ENCODE data around the gene BCL3. TPM values are rescaled to one million over a fixed set of nuclear protein-coding genes. Genes with fewer than 3 reads are reported as not detected.

The BCL3 gene
- total and polyA plus RNA-seq, 2 of the 13 experiments (the other 11 are each of a cell fraction or from before 2014, with no cell fraction given), result 2.3 to 4.0 TPM

DNA sequence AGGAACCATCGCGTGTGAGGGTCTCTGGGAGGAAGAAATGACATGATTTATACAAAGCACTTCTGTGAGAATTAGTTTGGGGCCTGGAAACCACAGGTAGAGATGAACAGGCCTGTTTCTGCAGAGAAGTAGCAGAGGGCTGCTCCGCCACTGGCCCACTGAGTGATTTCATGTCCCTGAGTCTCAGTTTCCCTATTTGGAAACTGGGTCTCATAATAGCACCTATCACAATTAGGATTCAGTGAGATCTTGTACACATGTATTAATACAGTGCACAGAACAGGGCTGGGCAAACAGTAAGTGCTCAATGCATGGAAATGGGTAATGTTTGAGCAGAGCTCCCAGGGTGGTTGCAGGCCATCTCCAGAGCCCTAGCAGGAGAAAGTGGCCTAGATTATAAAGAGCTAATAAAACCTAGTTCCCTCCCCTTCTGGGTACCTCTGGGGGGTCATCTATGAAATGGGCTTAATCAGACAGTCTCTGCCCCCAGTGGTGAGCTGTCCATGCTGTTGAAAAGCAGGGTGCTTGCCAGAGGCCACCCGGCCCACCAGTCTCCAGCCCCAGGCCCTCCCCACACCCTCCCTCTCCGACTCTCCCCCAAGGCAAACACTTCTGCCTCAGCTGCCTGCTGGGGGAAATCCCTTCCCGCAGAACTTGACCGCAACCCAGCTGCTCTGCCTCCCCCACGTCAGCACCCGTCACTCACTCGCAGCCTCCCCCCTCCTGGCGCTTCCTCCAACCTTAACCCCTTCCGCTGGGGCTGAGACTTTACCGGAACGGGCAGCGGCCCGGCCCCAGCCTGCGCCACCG, 4.5 kb downstream of the BCL3 start (continued):
- TF ChIP-seq, protein P1, sequence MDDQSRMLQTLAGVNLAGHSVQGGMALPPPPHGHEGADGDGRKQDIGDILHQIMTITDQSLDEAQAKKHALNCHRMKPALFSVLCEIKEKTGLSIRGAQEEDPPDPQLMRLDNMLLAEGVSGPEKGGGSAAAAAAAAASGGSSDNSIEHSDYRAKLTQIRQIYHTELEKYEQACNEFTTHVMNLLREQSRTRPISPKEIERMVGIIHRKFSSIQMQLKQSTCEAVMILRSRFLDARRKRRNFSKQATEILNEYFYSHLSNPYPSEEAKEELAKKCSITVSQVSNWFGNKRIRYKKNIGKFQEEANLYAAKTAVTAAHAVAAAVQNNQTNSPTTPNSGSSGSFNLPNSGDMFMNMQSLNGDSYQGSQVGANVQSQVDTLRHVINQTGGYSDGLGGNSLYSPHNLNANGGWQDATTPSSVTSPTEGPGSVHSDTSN (CRISPR knock-in tag; IDR thresholded peaks at IDR 0.05; ENCODE audit: borderline replicate concordance), result no peak
- TF ChIP-seq ZNF263 (CRISPR knock-in tag; IDR thresholded peaks at IDR 0.05), result no peak
- TF ChIP-seq, protein P2, sequence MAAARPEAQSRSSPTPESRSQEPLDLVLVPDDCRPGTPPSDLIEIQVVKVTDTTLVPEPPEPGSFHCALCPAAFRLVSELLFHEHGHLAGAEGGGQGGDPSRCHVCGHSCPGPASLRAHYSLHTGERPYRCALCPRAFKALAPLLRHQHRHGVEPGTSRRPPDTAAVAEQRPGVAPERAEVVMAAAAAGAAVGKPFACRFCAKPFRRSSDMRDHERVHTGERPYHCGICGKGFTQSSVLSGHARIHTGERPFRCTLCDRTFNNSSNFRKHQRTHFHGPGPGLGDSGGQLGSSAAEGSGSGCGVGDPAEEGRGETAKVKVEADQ (CRISPR knock-in tag; IDR thresholded peaks at IDR 0.05; ENCODE audit: borderline replicate concordance), result no peak
- no peak for TF ChIP-seq TBL1XR1 (IDR thresholded peaks at IDR 0.05; ENCODE audit: borderline replicate concordance, low read length, partially characterized antibody)
- TF ChIP-seq POGZ (CRISPR knock-in tag; IDR thresholded peaks at IDR 0.05), result no peak
- no peak for TF ChIP-seq MAFF (IDR thresholded peaks at IDR 0.05; ENCODE audit: low read depth, low read length)
- TF ChIP-seq, protein P3, sequence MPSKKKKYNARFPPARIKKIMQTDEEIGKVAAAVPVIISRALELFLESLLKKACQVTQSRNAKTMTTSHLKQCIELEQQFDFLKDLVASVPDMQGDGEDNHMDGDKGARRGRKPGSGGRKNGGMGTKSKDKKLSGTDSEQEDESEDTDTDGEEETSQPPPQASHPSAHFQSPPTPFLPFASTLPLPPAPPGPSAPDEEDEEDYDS (CRISPR knock-in tag; IDR thresholded peaks at IDR 0.05), result no peak
- no peak for TF ChIP-seq ZNF121 (CRISPR knock-in tag; IDR thresholded peaks at IDR 0.05)
- no peak for TF ChIP-seq REXO4 (CRISPR knock-in tag; IDR thresholded peaks at IDR 0.05; ENCODE audit: borderline replicate concordance)
- TF ChIP-seq, protein P4, sequence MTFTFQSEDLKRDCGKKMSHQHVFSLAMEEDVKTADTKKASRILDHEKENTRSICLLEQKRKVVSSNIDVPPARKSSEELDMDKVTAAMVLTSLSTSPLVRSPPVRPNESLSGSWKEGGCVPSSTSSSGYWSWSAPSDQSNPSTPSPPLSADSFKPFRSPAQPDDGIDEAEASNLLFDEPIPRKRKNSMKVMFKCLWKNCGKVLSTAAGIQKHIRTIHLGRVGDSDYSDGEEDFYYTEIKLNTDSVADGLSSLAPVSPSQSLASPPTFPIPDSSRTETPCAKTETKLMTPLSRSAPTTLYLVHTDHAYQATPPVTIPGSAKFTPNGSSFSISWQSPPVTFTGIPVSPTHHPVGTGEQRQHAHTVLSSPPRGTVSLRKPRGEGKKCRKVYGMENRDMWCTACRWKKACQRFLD (CRISPR knock-in tag; IDR thresholded peaks at IDR 0.05; ENCODE audit: borderline replicate concordance), result no peak
- TF ChIP-seq, protein P5, sequence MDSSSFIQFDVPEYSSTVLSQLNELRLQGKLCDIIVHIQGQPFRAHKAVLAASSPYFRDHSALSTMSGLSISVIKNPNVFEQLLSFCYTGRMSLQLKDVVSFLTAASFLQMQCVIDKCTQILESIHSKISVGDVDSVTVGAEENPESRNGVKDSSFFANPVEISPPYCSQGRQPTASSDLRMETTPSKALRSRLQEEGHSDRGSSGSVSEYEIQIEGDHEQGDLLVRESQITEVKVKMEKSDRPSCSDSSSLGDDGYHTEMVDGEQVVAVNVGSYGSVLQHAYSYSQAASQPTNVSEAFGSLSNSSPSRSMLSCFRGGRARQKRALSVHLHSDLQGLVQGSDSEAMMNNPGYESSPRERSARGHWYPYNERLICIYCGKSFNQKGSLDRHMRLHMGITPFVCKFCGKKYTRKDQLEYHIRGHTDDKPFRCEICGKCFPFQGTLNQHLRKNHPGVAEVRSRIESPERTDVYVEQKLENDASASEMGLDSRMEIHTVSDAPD (CRISPR knock-in tag; IDR thresholded peaks at IDR 0.05), result no peak
- TF ChIP-seq ZFP90 (CRISPR knock-in tag; IDR thresholded peaks at IDR 0.05; ENCODE audit: borderline replicate concordance), result no peak
- TF ChIP-seq, protein P6, sequence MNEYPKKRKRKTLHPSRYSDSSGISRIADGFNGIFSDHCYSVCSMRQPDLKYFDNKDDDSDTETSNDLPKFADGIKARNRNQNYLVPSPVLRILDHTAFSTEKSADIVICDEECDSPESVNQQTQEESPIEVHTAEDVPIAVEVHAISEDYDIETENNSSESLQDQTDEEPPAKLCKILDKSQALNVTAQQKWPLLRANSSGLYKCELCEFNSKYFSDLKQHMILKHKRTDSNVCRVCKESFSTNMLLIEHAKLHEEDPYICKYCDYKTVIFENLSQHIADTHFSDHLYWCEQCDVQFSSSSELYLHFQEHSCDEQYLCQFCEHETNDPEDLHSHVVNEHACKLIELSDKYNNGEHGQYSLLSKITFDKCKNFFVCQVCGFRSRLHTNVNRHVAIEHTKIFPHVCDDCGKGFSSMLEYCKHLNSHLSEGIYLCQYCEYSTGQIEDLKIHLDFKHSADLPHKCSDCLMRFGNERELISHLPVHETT (CRISPR knock-in tag; conservative IDR thresholded peaks at IDR 0.05), result no peak
- TF ChIP-seq ZNF672 (CRISPR knock-in tag; IDR thresholded peaks at IDR 0.05), result no peak
- TF ChIP-seq AGO1 (IDR thresholded peaks at IDR 0.05; ENCODE audit: low read depth, low read length, poor library complexity, severe bottlenecking), result no peak
- TF ChIP-seq ZSCAN20 (CRISPR knock-in tag; IDR thresholded peaks at IDR 0.05; ENCODE audit: borderline replicate concordance), result no peak
- no peak for TF ChIP-seq GABPA (IDR thresholded peaks at IDR 0.05; ENCODE audit: low read depth, low read length)
- TF ChIP-seq GABPA (CRISPR knock-in tag; IDR thresholded peaks at IDR 0.05; ENCODE audit: low read depth), result 0 out of 2 replicates have a peak, but pooled peaks have one; percentile 14
- no peak for TF ChIP-seq CENPT (CRISPR knock-in tag; IDR thresholded peaks at IDR 0.05; ENCODE audit: low read depth)
- no peak for TF ChIP-seq FOXO1 (CRISPR knock-in tag; IDR thresholded peaks at IDR 0.05)
- no peak for TF ChIP-seq MAF1 (CRISPR knock-in tag; IDR thresholded peaks at IDR 0.05; ENCODE audit: borderline replicate concordance)
- TF ChIP-seq HOXA3 (CRISPR knock-in tag; IDR thresholded peaks at IDR 0.05), result peak; percentile 16; the same call in 1 of the 2 replicates
